Heart left ventricle (tissue), 13 donors: Measurements from ENCODE around the gene TLE4.

Source experiments
- CTCF ChIP-seq, 12 donors: fragments of 200-600 bp; sonication (generic) in 4 of 12; IDR thresholded peaks; one replicate each; pipeline versions ENCODE4 v1.5.0 to v1.8.0; 2018 to 2022; ENCODE audit warnings: antibody characterized with exemption in 12 of 12, mild to moderate bottlenecking in 5 of 12
- POLR2A ChIP-seq, 2 donors: fragments of 450-650 bp; IDR thresholded peaks; one replicate each; pipeline ENCODE4 v1.6.1; 2017; ENCODE audit warnings: antibody characterized with exemption in 2 of 2, mild to moderate bottlenecking in 2 of 2, moderate library complexity in 2 of 2
- donor health status: ischemic (EF 13 %, LVEDD 7.1; RV severe dilation, severe dysfunction).
- donor health status: DM: no; HTN: yes; CAD: no.
- donor health status: DM: no; HTN: no; CAD: no.
- donor health status: ischemic (EF 25% LVEDD 6.9; RV normal size, moderate dysfunction).
- donor health status: ischemic (EF 25% LVEDD 5.7; RV mildly dilated, moderate dysfunction).
- donor health status: ischemic (EF 35%, LVEDD 5.7; RV mildly dilated, moderate dysfunction).
- donor health status: nonischemic (EF 11% LVEDD 7.7; RV severe dilation, severe dysfunction).
- donor health status: DM: yes; HTN: yes; CAD: no.
- donor health status: PGD.
- donor health status: ischemic (EF 29% LVEDD 5.4; RV normal size, mild dysfunction).
- donor health status: nonischemic (EF 23%, LVEDD 6.1; RV moderate dilation, normal function).

- TF ChIP-seq CTCF (IDR thresholded peaks at IDR 0.05) (no peak), POLR2A (IDR thresholded peaks at IDR 0.05) (no peak)
These were observed 159.6 kb downstream of the TLE4 start for GRCh38 chr9:79731171-79731890.
